H1 (cell line): Measurements from ENCODE around the gene TRAF3. TPM values are rescaled to one million over a fixed set of nuclear protein-coding genes. Genes with fewer than 3 reads are reported as not detected.

Source experiments
- CTCF ChIA-PET: fragments of 300-600 bp; sonication (Branson Sonifier 250); formaldehyde crosslinking; loops from one replicate; lab custom pipeline; 2021; ENCODE audit not compliant: partially characterized antibody; lab: Charles Lee
- POLR2A ChIA-PET: fragments of 300-600 bp; sonication (Branson Sonifier 250); formaldehyde crosslinking; loops from one replicate; lab custom pipeline; 2021; ENCODE audit warnings: inconsistent platforms; ENCODE audit not compliant: partially characterized antibody; lab: Charles Lee
- DNase-seq, 2 experiments: peaks; one replicate each; pipeline versions ENCODE4 v3.0.0 to v3.0.0-alpha.2; 2010 to 2022; ENCODE audit warnings: low spot score in 2 of 2, low read depth in 1 of 2, mixed read lengths in 1 of 2
- FAIRE-seq: peaks from 2 replicates; lab custom pipeline; 2011; peaks lifted over from hg19 to GRCh38; lab: Jason Lieb, UNC
- H2AFZ ChIP-seq: 2 replicates; pipeline ENCODE4 v1.8.1; 2012; ENCODE audit warnings: low read length, inconsistent platforms
- H2AK5ac ChIP-seq: 2 replicates; pipeline ENCODE4 v1.6.1; 2013; ENCODE audit warnings: low read depth, low read length
- H2BK120ac ChIP-seq: replicated peaks from 2 replicates; pipeline ENCODE3; 2013; ENCODE audit warnings: low read depth, low read length, inconsistent platforms
- H2BK12ac ChIP-seq: 2 replicates; pipeline ENCODE4 v1.6.1; 2013; ENCODE audit warnings: low read depth, low read length
- H2BK15ac ChIP-seq: 2 replicates; pipeline ENCODE4 v1.6.1; 2013; ENCODE audit warnings: low read length
- H2BK20ac ChIP-seq: 2 replicates; pipeline ENCODE4 v1.6.1; 2013; ENCODE audit warnings: low read length
- H2BK5ac ChIP-seq: 2 replicates; pipeline ENCODE4 v1.6.1; 2013; ENCODE audit warnings: low read depth, low read length
- H3K14ac ChIP-seq: 2 replicates; pipeline ENCODE4 v1.6.1; 2013; ENCODE audit warnings: inconsistent platforms; ENCODE audit not compliant: insufficient read length
- H3K18ac ChIP-seq: 2 replicates; pipeline ENCODE4 v1.6.1; 2013; ENCODE audit warnings: low read length; ENCODE audit errors: extremely low read depth
- H3K23ac ChIP-seq: 2 replicates; pipeline ENCODE4 v1.6.1; 2013; ENCODE audit warnings: inconsistent platforms; ENCODE audit not compliant: insufficient read length
- H3K23me2 ChIP-seq: 2 replicates; pipeline ENCODE4 v1.6.1; 2013; ENCODE audit warnings: low read depth, low read length
- H3K27ac ChIP-seq: 2 replicates; pipeline ENCODE4 v1.6.1; 2011; ENCODE audit warnings: low read depth, low read length, inconsistent platforms
- H3K27me3 ChIP-seq, 4 experiments: replicated peaks in 1 of 4; 1 replicate in 1 of 4; 2 replicates in 3 of 4; pipeline versions ENCODE4 v1.6.1 to v1.8.1; 2011 to 2013; ENCODE audit warnings: low read length in 3 of 4, mild to moderate bottlenecking in 3 of 4, inconsistent platforms in 2 of 4, mixed read lengths in 2 of 4, moderate library complexity in 1 of 4; ENCODE audit not compliant: control insufficient read depth in 3 of 4, insufficient read depth in 3 of 4; ENCODE audit errors: extremely low read depth in 1 of 4
- H3K36me3 ChIP-seq, 4 experiments: 2 replicates each; pipeline versions ENCODE4 v1.6.1 to v1.8.1; 2011 to 2013; ENCODE audit warnings: mild to moderate bottlenecking in 4 of 4, low read length in 3 of 4, moderate library complexity in 2 of 4, control low read depth in 1 of 4, inconsistent platforms in 1 of 4; ENCODE audit not compliant: insufficient read depth in 4 of 4, control insufficient read depth in 2 of 4
- H3K4ac ChIP-seq: replicated peaks from 2 replicates; pipeline ENCODE3; 2013; ENCODE audit warnings: low read length, low read depth, mixed read lengths, inconsistent platforms; ENCODE audit not compliant: insufficient read length
- H3K4me1 ChIP-seq, 4 experiments: replicated peaks in 1 of 4; 1 replicate in 1 of 4; 2 replicates in 3 of 4; pipeline versions ENCODE4 v1.6.1 to v1.8.1; 2011 to 2013; ENCODE audit warnings: low read length in 3 of 4, inconsistent platforms in 2 of 4, mixed read lengths in 1 of 4; ENCODE audit not compliant: insufficient read depth in 4 of 4, control insufficient read depth in 3 of 4
- H3K4me2 ChIP-seq, 2 experiments: 2 replicates each; pipeline versions ENCODE4 v1.6.1 to v1.8.1; 2011 to 2013; ENCODE audit warnings: low read depth in 2 of 2, low read length in 2 of 2, control low read depth in 1 of 2, inconsistent platforms in 1 of 2, mild to moderate bottlenecking in 1 of 2; ENCODE audit not compliant: insufficient read depth in 1 of 2
- H3K4me3 ChIP-seq, 4 experiments: fragments of 200-600, 300-600 bp in 1 of 4; sonication (generic), shearing (Covaris generic), sonication (Bioruptor Twin) in 1 of 4; 2 replicates each; pipeline versions ENCODE4 v1.5.1 to v1.8.1; 2011 to 2016; ENCODE audit warnings: low read length in 4 of 4, low read depth in 3 of 4, control low read depth in 2 of 4, inconsistent platforms in 2 of 4, mild to moderate bottlenecking in 2 of 4, mixed read lengths in 1 of 4, moderate library complexity in 1 of 4; ENCODE audit not compliant: insufficient read depth in 2 of 4; ENCODE audit errors: extremely low read depth in 1 of 4
- H3K56ac ChIP-seq: replicated peaks from 2 replicates; pipeline ENCODE3; 2013; ENCODE audit warnings: low read depth, mild to moderate bottlenecking, mixed read lengths, low read length, inconsistent platforms; ENCODE audit not compliant: insufficient read length
- H3K79me1 ChIP-seq: 2 replicates; pipeline ENCODE4 v1.6.1; 2013; ENCODE audit warnings: low read depth, low read length, control low read depth
- H3K79me2 ChIP-seq, 2 experiments: 2 replicates each; pipeline versions ENCODE4 v1.6.1 to v1.8.1; 2012 to 2013; ENCODE audit warnings: low read length in 2 of 2, mild to moderate bottlenecking in 2 of 2, inconsistent platforms in 1 of 2; ENCODE audit not compliant: insufficient read depth in 2 of 2, control insufficient read depth in 1 of 2
- H3K9ac ChIP-seq, 4 experiments: replicated peaks in 1 of 4; 1 replicate in 1 of 4; 2 replicates in 3 of 4; pipeline versions ENCODE4 v1.6.1 to v1.8.1; 2011 to 2013; ENCODE audit warnings: low read depth in 3 of 4, low read length in 3 of 4, control low read depth in 2 of 4, mild to moderate bottlenecking in 2 of 4, moderate library complexity in 2 of 4, inconsistent platforms in 1 of 4; ENCODE audit errors: extremely low read depth in 1 of 4
- H3K9me3 ChIP-seq, 2 experiments: 2 replicates each; pipeline versions ENCODE4 v1.6.1 to v1.8.1; 2012 to 2013; ENCODE audit warnings: mild to moderate bottlenecking in 2 of 2, moderate library complexity in 2 of 2, control low read depth in 1 of 2, inconsistent platforms in 1 of 2, low read depth in 1 of 2, low read length in 1 of 2, mixed read lengths in 1 of 2; ENCODE audit not compliant: insufficient read depth in 2 of 2
- H4K20me1 ChIP-seq, 2 experiments: replicated peaks in 1 of 2; 2 replicates each; pipeline versions ENCODE3 to v1.8.1; 2011 to 2013; ENCODE audit warnings: inconsistent platforms in 2 of 2, low read length in 2 of 2, mild to moderate bottlenecking in 1 of 2; ENCODE audit not compliant: insufficient read depth in 2 of 2, control insufficient read depth in 1 of 2
- H4K5ac ChIP-seq: 2 replicates; pipeline ENCODE4 v1.6.1; 2013; ENCODE audit warnings: low read length, low read depth, mixed read lengths, inconsistent platforms; ENCODE audit not compliant: insufficient read length
- H4K8ac ChIP-seq: 2 replicates; pipeline ENCODE4 v1.8.0; 2013; ENCODE audit warnings: mild to moderate bottlenecking, moderate library complexity, low read length, inconsistent platforms; ENCODE audit not compliant: insufficient read depth; ENCODE audit errors: extremely low read depth
- H4K91ac ChIP-seq: replicated peaks from 2 replicates; pipeline ENCODE3; 2013; ENCODE audit warnings: low read length, mixed read lengths, inconsistent platforms; ENCODE audit not compliant: insufficient read length
- ATF2 ChIP-seq: IDR thresholded peaks from 2 replicates; pipeline ENCODE4 v1.6.1; 2012; ENCODE audit warnings: low read length, inconsistent platforms
- BACH1 ChIP-seq: IDR thresholded peaks from 2 replicates; pipeline ENCODE4 v1.6.1; 2012; ENCODE audit warnings: low read length, improper control_type of control experiment
- BCL11A ChIP-seq, 2 experiments: IDR thresholded peaks; one replicate each; pipeline ENCODE4 v1.6.1; 2011; ENCODE audit warnings: low read depth in 2 of 2, low read length in 2 of 2, mild to moderate bottlenecking in 2 of 2
- BRCA1 ChIP-seq: IDR thresholded peaks from 2 replicates; pipeline ENCODE4 v1.6.1; 2012; ENCODE audit warnings: low read depth, low read length, improper control_type of control experiment
- CEBPB ChIP-seq: IDR thresholded peaks from 2 replicates; pipeline ENCODE4 v1.6.1; 2012; ENCODE audit warnings: low read depth, low read length
- CHD2 ChIP-seq: IDR thresholded peaks from 2 replicates; pipeline ENCODE4 v1.6.1; 2012; ENCODE audit warnings: low read length, improper control_type of control experiment
- GABPA ChIP-seq: IDR thresholded peaks from 2 replicates; pipeline ENCODE4 v1.6.1; 2011; ENCODE audit warnings: mild to moderate bottlenecking, low read length, moderate library complexity, borderline replicate concordance; ENCODE audit not compliant: insufficient read depth
- RFX5 ChIP-seq: IDR thresholded peaks from 2 replicates; pipeline ENCODE4 v1.6.1; 2011; ENCODE audit warnings: low read depth, low read length, improper control_type of control experiment, borderline replicate concordance
- SIN3A ChIP-seq, 2 experiments: IDR thresholded peaks in 1 of 2; conservative IDR thresholded peaks in 1 of 2; 2 replicates each; pipeline ENCODE4 v1.6.1; 2011 to 2012; ENCODE audit warnings: low read length in 2 of 2, improper control_type of control experiment in 1 of 2, low read depth in 1 of 2, mild to moderate bottlenecking in 1 of 2
- SIX5 ChIP-seq: IDR thresholded peaks from 2 replicates; pipeline ENCODE4 v1.6.1; 2011; ENCODE audit warnings: mild to moderate bottlenecking, low read depth, low read length
- TCF12 ChIP-seq: IDR thresholded peaks from 2 replicates; pipeline ENCODE4 v1.6.1; 2011; ENCODE audit warnings: low read depth, mild to moderate bottlenecking, low read length
- WGBS, 2 experiments: shearing (Covaris generic) in 1 of 2; methylation state at CpG; one replicate each; pipeline versions ENCODE4 v1.1.6 to v1.1.7; 2013 to 2015; ENCODE audit warnings: low lambda C conversion rate in 2 of 2, mixed read lengths in 2 of 2, inconsistent platforms in 1 of 2, low coverage in 1 of 2, missing lambda C conversion rate in 1 of 2; ENCODE audit not compliant: insufficient replicate concordance in 2 of 2, insufficient coverage in 1 of 2, insufficient read length in 1 of 2; ENCODE audit errors: extremely low coverage in 1 of 2, missing lambda C conversion rate in 1 of 2; 5-methylcytosine and 5-hydroxymethylcytosine counted together
- polyA plus RNA-seq, 7 experiments: library from polyadenylated mRNA; depleted of rRNA in 3 of 7; stranded (reverse) in 5 of 7; unstranded in 2 of 7; fragments of >200 nt in 5 of 7; fragments of 200-250 nt in 2 of 7; gene quantifications; 1 replicate in 5 of 7; 2 replicates in 1 of 7; 4 replicates in 1 of 7; pipeline versions ENCODE4 v1.2.1 to v1.2.3, GENCODE V29; 2011 to 2013; ENCODE audit warnings: missing spikeins in 2 of 7, mixed read lengths in 2 of 7
- total RNA-seq: library from RNA; stranded (reverse); fragmentation: NEBNext Ultra II Directional; extraction: Animal tissue kit (Norgen Biotek cat#: 25700); gene quantifications from 2 replicates; pipeline ENCODE4 v1.2.1, GENCODE V29; 2021

TRAF3 gene
- total and polyA plus RNA-seq, 2 of the 8 experiments (the other 6 are each of a cell fraction or from before 2014, with no cell fraction given): 5.8 to 12.1 TPM

GRCh38 chr14:102900631-102901571, 123.7 kb downstream of the TRAF3 start:
- Histone ChIP-seq H3K79me1 (no peaks in the 10 kb centered on the region), H3K18ac (no peak overlapping the region), H4K20me1 (peaks cover 2 to 3% of the 10 kb centered on the region in 2 experiments), H3K9me3 (peaks cover 0 to 3% of the 10 kb centered on the region in 2 experiments; a peak in 1 of 4 replicates), H3K56ac (no peak overlapping the region), H3K4me1 (no peaks in the 10 kb centered on the region), H2AFZ (no peak overlapping the region), H3K27me3 (no peaks in the 10 kb centered on the region), H3K36me3 (peaks cover 0 to 9% (median 5%) of the 10 kb centered on the region in 4 experiments; a peak in 4 of 8 replicates), H3K14ac (no peak overlapping the region), H4K91ac (no peak overlapping the region), H3K9ac (no peak overlapping the region), H4K5ac (no peak overlapping the region), H3K4me2 (no peak overlapping the region), H3K79me2 (no peaks in the 10 kb centered on the region), H3K4ac (peak overlapping the region; percentile 53), H4K8ac (no peak overlapping the region), H3K23ac (no peak overlapping the region), H3K23me2 (no peaks in the 10 kb centered on the region), H2BK12ac (no peak overlapping the region), H2BK5ac (no peak overlapping the region), H2BK120ac (no peak overlapping the region), H3K27ac (no peak overlapping the region), H2BK15ac (no peak overlapping the region), H2AK5ac (no peak overlapping the region), H2BK20ac (no peak overlapping the region), H3K4me3 (no peak overlapping the region)
- POLR2A ChIA-PET: no interaction called here
- 92% methylated on average over 39 of the region's 39 CpGs; no CpG with 5 or more reads in 1 of the 2 experiments for WGBS, 2 experiments
- DNase-seq (no peak), FAIRE-seq (no peak)
- CTCF ChIA-PET: interaction anchor here (1.1 to 1.3 kb wide), 2 partner anchors 8 to 22 kb away, joined by 3 to 4 read pairs; no protein-coding TSS in a partner anchor
- TF ChIP-seq BCL11A (IDR thresholded peaks at IDR 0.05; ENCODE audit: low read depth in 2 of 2, low read length in 2 of 2) (no peak), ATF2 (no peak), TCF12 (no peak), CHD2 (no peak), GABPA (no peak), SIN3A (conservative IDR thresholded peaks at IDR 0.05 in 1 of 2, IDR thresholded peaks at IDR 0.05 in 1 of 2; ENCODE audit: low read depth in 1 of 2, low read length in 2 of 2) (no peak), BACH1 (no peak), SIX5 (no peak), BRCA1 (no peak), CEBPB (no peak), RFX5 (no peak)
